SHP77 (cell line): ENCODE measurements around the gene SIAE.

Experiments
- DNase-seq, 2 experiments: peaks; one replicate each; lab custom pipeline; 2025; lab: John Stamatoyannopoulos, UW

The SIAE gene, protein sequence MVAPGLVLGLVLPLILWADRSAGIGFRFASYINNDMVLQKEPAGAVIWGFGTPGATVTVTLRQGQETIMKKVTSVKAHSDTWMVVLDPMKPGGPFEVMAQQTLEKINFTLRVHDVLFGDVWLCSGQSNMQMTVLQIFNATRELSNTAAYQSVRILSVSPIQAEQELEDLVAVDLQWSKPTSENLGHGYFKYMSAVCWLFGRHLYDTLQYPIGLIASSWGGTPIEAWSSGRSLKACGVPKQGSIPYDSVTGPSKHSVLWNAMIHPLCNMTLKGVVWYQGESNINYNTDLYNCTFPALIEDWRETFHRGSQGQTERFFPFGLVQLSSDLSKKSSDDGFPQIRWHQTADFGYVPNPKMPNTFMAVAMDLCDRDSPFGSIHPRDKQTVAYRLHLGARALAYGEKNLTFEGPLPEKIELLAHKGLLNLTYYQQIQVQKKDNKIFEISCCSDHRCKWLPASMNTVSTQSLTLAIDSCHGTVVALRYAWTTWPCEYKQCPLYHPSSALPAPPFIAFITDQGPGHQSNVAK

DNA sequence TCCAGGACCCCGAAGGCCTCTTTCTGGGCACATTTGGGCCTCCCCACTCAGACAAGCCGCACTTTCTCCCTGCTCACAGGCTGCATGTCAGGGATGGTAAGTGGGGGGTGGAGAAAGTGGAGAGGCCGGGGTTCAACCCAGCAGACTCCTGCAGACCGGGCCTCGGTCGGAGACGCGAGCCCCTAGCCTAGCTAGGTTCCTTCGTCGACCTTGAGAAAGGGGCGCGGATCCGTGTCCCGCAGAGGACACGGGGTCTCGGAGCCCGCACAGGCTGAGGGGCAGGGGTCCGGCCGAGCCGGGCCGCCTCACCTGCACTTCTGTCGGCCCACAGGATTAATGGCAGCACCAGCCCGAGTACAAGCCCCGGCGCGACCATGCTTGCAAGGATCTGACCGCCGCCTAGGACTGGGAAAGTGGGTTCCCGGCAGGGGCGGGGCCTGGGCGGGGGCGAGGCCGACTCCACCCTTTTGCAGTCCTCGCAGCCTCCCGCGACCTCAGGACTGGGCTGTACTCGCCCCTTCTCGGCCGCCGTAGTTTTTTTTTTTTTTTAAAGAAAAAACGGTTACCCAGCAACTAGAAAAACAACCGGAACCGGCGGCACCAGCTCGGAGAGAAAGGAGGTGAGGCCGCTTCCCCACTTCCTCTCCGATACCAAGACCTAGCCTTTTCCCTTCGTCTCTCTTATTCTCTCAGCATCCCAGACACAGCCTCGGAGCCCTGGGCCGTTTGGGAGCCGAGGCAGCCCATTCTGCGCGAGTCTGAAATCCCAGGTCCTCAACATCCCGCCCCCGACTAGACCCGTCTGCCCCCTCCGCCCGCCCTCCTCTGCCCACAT lies at the start of gene SIAE, which contains the start of gene SPA17:
SIAE (minus strand) TSS at position 407 of the 835 bp plus-strand sequence; CDS start at position 376, 31 bp downstream.
SPA17 (plus strand) TSS at position 572 of the 835 bp plus-strand sequence. CDS start 1,361 bp downstream, outside the sequence.
- peak; percentile 85 to 91 for DNase-seq

DNA sequence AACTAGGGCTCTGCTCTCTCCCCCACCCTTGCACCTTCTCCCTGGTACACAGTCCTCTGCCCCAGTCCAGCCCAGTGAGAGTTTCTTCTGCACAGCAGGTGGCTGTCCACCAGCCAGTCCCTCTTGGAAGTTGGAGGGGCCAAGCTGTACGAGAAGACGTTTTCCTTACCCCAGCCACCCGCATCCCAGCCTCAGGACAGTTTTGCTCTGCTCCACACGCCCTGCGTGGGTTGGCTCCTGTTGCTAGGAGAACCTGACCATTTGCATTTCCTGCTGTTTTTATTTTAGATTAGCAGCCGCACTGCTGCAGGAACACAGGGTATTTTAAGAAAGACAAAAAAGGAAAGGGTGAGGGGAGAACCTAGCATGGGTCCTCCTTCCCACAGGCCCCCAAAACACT lies 48.6 kb upstream of the SIAE start:
- no peak for DNase-seq

DNA sequence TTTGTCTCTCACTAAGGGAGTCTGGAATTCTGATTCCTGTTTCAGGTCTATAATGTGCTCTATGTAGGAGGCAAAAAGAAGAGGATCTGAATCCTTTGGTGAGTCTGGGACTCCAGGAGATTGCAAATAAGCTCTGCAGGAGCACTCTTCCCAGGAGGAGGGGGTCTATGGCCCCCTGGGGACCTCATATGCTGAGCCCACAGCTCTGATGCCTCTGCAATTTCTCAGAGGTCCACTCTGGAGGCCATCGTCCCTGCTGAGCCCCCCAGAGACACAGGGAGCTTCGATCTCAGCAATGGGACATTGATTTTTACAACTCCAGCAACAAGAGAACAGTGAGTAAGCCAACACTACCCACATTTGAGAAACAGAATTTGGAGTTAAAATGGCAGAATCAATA lies 46.0 kb upstream of the SIAE start:
- no peak for DNase-seq

DNA sequence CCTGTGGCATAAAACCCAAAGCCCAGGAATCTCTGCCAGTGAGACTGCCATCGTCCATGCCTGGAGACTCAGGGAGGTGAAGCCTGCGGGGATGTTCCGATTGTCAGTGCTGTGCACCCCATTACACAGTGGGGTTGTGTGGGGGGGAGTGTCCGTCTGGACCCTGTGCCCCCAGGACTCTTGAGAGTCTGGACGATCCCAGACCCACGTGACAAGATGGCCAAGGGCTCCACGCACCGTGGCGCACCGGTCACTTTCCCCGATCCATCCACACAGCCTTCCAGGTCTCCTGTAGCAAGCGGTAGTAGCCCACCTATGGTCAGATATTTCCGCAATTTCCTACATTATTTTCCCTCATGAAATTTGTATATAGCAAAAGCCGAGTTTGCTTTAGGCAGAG lies 45.3 kb upstream of the SIAE start:
- DNase-seq = no peak

DNA sequence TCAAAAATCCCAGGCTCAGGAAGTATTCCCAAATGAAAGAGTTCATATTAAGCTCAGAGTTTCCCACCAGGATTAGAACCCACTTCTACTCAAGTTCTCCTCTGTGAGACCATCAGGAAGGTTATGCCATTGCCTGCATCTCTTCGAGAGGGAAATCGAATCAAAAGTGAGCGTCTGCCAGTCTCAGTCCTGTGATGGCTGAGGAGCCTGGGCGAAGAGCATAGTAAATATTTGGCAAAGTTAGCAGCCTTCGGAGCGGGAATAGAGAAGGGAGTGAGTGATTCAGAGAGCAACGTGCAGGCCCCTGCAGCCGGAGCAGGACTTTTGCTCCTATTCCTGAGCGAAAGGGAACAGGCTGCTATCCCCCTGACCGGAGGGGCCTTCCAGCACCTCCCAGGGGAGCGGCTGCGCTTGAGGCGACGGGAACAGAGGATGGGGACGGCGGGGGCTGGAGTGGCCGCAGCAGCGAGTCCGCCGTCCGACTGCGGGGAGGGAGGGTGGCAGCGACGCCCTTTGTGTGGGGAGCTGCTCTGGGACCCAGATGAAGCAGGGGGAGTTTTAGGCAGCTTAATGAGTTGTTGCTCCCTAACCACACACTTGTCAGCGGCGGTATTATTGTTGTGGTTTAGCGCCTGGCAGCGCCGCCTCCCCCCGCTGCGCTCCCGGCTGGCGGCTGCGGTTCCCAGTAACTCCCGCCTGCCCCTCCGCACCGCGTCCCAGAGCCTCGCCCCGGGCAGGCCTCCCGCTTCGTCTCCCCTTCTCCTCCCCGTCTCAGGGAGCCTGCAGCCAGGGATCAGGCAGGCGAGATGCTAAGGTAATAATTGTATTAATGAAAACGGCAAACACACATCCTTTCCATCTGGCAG lies 44.5 kb upstream of the SIAE start:
- DNase-seq = no peak

DNA sequence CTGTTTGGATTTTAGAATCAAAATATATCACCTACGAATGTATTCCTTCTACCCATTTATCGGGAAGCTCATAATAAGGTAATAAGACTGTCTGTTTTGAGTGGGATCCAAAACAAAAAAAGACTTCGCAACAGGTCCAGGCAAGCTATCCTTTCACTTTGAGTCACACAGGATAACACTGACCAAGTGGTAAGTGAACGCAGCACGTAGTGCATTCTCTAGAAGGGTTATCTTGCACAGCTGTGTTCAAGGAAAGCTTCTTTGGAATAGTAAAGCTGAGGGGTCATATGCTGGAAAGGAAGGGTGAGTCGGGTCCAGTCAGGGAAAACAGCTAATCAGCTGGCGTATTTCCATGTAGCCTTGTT lies 43.9 kb upstream of the SIAE start:
- DNase-seq = no peak

DNA sequence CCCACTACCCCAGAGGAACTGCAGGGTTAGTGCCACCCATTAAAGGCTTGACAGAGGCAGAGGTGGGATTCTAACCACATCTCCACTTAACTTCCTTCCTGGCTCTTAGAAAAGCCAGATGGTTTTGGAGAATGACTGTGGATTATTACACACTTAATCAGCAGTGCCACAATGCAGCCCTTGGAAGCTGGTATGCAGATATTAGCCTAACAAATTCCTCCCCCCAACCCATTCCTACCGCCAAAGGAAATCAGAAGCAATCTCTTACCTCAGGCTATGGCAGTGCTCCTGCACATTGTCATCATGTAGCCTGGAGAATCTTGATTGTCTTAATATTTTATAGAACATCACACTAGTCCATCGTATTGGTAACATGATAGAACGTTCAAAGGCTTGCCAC lies 43.1 kb upstream of the SIAE start:
- no peak for DNase-seq

DNA sequence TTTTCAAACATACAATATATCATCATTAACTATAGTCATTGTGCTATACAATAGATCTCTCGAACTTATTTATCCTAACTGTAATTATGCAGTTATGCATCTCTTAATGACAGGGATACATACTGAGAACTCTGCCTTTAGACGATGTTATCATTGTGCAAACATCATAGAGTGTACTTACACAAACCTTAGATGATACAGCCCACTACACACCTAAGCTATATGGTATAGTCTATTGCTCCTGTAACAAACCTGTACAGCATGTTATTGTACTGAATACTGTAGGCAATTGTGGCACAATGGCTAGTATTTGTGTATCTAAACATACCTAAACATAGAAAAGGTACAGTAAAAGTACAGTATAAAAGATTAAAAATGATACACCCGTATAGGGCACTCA lies 38.9 kb upstream of the SIAE start:
- no peak for DNase-seq

DNA sequence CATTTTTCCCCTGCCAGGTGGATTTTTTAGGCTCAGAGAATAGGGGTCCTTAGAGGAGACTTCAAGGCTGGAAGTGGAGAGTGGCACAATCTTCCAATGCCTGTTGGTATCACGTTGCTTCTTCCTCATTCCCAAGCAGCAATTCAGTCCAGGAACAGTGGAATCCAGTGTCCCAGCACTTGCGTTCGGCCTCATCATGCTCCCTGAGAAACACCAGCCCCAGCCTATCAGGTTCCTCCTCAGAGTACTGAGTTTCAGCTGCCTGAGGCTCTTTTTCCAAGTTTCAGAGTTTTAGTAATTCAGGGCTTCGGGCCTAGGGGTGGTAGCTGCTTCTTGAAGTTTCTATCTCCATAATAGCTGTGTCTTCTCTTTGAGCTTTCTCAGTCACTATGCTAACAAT lies 34.3 kb upstream of the SIAE start:
- no peak for DNase-seq

DNA sequence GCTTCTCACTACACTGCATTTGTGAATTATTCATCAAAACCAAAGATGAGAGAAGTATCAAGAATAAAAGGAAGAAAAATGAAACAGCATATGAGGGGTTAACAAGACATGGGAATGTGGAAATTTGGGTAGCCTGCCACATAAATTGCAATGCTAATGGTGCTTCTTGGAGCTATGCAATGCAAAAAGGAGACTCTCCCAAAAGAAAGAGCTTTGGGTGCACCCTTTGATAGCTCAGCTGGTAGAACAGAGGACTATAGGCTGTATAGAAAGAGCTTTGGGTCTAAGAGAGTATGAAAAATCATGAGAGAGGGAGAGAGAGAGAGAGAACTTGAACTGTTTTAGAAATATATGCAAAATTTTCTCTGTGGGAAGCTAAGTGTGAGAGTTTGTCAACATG lies 26.5 kb upstream of the SIAE start:
- no peak for DNase-seq

DNA sequence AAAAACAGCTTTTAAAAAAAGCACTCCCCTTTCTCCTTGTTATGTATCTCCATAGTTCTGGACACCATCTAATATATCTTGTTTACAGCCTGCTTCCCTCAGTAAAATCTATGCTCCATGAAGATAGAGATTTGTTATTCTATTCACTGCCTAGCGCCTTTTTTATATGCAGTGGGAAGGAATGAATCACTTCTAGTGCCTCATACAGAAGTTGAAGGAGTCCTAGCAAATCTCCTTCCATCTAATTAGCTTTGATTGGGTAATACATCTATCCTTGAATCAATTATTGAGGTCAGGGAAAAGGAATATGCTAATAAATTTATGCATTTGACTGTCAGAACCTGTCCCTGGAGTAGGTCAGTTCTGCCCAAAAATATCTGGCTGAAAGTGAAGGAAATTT lies 26.0 kb upstream of the SIAE start:
- no peak for DNase-seq

DNA sequence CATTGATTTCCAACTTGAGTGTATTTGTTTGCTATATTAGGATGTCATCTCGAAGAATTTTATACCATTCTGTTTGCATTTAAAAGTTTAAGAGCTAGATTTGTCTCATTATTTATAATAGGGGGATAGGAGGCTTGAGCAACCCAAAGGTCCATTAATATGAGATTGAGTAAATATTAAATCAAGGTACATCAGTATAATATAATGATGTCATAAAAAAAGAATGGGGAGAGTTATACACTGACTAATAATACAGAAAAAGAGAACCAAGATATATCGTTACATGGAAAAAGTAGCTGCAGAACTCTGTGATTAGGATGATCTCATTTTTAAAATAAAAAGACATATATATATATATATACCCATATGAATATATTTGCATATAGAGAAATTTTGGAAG lies 19.6 kb upstream of the SIAE start:
- no peak for DNase-seq

DNA sequence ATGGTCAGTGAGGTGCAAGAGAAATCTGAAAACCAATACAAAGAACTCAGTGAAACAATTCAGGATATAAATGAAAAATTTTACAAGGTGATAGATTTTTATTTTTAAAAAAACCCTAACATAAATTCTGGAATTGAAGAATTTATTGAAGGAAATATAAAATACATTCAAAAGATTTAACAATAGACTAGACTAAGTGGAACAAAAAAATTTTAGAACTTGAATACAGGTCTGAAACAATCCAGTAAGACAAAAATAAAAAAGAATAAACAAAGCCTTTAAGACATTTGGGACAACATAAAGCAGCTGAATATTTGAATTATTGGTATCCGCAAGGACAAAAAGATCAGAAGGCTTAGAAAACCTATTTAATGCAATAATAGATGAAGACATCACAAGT lies 8.9 kb upstream of the SIAE start:
- DNase-seq = no peak

DNA sequence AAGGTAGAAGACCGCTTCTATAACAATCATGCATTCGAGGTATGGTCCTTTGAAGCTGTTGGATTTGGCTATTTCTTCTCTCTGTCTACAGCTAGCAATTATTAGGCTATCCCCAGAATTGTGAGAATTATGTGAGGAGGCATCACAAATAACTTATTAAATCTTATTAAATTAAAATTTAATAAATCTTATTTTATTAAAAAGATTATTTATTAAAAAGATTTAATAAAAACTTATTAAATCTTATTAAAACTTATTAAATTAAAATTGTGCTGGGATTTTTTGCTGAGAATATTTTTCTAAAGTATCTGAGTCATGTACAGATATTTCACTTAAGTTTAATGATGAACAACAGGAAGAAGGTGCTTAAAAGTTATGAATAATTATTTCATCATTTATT lies 7.9 kb upstream of the SIAE start:
- DNase-seq = no peak

DNA sequence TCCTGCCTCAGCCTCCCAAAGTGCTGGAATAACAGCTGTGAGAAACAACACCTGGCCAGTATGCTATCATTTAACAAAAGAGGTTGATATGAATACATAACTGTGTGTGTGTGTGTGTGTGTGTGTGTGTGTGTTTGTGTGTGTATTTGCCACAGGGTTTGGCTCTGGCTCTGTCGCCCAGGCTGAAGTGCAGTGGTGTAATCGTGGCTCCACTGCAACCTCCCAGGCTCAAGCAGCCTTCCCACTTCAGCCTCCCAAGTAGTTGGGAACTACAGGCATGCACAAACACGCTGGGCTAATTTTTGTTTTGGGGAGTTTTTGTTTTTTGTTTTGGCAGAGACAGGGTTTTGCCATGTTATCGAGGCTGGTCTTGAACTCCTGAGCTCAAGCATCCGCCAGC lies 4.9 kb upstream of the SIAE start:
- DNase-seq = no peak

DNA sequence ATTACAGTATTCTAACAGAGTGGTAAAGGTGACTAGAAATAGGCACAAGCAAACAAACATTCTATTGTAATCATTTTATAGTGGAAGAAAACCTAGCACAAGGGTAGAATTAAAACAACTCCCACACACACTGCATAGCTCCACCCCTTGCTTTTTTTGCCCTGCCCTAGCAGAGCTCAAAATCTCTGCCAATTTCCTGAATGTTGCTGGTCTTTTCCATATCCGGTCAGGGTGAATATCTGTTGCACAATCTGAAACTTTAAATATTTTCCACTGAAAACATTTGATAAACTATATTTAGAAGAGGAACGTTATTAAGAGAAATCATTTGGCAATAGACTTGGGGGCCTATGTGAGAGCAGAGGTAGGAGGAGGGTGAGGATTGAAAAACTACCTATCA lies 2.8 kb upstream of the SIAE start:
- no peak for DNase-seq

DNA sequence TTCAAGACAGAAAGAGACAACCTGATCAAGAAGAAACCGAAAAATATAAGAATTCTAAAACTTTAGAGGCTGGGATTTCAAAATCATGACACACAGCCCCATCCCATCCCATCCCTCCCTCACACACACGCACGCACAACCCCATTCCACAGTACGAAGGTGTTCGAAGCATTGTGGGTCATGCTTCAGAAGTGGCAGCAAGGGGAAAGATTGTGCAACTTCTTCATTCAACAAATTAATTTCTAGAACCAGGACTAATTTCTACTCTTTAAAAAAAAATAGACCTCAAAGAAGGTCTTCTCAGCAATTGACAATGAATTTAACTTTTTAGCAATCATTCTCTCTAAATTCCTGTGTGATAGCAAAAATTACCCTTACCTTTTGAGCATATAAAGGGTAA lies 1.0 kb upstream of the SIAE start:
- DNase-seq = no peak

DNA sequence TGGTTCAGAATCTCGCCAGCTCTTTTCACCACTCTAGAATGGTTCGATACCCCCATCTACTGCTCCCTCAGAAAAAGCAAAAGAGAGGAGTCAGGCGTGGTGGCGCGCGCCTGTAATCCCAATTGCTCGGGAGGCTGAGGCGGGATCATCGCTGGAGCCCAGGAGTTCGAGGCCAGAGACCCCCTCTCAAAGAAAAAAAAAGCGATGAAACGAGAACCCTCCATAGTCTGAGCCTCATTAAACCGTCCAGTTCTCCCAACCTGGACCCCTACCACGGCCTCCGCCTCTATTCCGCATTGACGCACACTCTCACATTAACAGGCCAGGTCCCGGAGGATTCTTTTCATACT lies 604 bp upstream of the SIAE start:
- DNase-seq = peak in 1 of 2 experiments; percentile 16

DNA sequence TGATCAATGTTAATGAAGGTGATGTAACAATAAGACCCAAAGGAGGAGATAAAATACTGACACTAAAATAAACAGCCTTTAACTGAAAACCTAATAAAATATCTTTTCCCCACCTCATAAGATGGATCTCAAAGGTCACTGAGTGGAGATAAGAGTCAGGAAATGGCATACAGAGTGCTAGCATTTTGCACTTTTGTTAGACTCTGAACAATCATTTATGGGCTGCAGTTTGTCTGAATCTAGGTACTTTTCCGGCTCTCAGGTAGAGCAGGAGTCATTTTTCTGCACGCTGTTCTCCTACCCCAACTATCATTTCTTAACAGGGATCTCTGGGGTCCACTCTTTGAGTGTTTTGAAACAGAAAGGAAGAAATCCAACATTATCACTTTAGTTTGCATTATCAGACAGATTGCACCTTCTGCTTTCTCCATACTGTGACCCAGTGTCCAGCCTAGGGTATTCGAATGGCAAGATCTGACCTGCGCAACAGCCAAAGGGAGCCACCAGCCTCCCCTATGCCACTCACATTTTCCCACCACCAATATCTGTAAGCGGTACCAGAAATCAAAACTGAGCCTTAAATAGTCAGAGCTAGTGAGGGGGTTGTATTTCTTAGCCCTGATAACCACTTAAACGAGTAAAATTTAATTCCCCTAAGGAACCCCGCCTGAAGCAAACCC lies 863 bp downstream of the SIAE start:
- no peak for DNase-seq

DNA sequence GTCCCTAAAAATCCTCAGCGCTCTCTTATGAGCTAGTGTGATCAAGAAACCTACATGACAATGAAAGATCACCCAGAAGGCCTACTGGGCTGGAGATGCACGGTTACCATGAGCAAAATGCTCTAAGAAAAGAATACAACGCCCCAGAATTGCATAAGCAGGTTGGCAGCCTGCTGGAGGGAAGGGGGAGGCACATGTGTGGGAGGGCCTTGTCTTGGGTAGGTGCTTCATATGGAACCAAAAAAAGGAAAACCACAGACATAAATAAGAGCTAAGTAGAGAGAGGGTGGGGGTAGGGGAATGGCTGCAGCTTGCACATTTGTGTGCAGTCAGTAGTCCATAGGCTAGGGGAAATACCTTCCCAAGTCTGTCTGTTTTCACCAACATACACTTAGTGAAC lies 2.8 kb downstream of the SIAE start:
- DNase-seq = no peak

DNA sequence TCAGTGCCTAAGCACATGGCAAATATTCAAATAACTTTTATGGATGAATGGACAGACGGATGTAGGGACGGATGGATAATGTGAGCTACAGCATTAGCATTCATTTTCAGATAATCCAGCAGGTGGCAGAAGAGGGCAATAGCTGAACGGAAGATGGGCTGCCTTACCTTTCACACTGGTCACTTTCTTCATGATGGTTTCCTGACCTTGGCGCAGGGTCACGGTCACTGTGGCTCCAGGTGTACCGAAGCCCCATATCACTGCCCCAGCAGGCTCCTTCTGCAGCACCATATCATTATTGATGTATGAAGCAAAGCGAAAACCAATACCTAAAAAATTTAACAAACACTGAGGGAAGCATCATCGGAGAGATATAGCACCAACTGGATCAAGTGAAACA lies 4.3 kb downstream of the SIAE start:
- peak; percentile 18 to 51 for DNase-seq

DNA sequence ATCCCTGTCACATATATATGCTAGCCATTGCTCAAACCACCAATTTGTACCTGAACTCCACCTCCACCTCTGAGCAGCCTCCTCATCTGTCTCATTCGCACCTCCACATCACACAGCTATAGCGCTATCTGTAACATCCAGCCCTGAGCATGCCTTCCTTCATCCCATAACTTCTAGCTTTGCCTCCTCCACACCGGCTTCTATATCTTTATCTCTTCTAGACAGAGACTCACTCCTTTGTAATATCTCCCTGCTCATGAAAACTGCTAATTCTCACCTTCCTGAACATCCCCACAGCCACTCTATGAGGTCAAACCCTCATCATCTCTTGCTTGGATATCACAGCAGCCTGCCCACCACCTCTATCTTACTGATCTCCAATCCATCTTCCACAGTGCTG lies 5.9 kb downstream of the SIAE start:
- no peak for DNase-seq
